Endothelial cell of umbilical vein (primary cell): ENCODE results near the gene ANKRD60.
A peak's percentile ranks its signal among the peaks of the same experiment; 100 is the strongest.

Source experiments
- CTCF ChIP-seq, 2 donors: IDR thresholded peaks; 1 replicate in 1 of 2; 2 replicates in 1 of 2; pipeline ENCODE4 v1.5.1; 2011; ENCODE audit warnings: low read length in 2 of 2, mild to moderate bottlenecking in 2 of 2, moderate library complexity in 2 of 2, control low read depth in 1 of 2, inconsistent platforms in 1 of 2, low read depth in 1 of 2; ENCODE audit not compliant: insufficient read depth in 1 of 2; ENCODE audit errors: extremely low read depth in 1 of 2
- POLR2AphosphoS5 ChIP-seq: IDR thresholded peaks from 2 replicates; pipeline ENCODE4 v1.6.1; 2012; ENCODE audit warnings: low read depth, mild to moderate bottlenecking, control low read depth, low read length, moderate library complexity; ENCODE audit not compliant: insufficient read depth

GRCh38 chr20:58246346-58246745 lies 17.9 kb upstream of the ANKRD60 start:
- peak; percentile 11 to 18 for TF ChIP-seq CTCF (IDR thresholded peaks at IDR 0.05; ENCODE audit: extremely low read depth in 1 of 2, insufficient read depth in 1 of 2, low read depth in 1 of 2, low read length in 2 of 2)
- TF ChIP-seq POLR2AphosphoS5, result no peak
